ENCODE results near the gene SORL1.
A peak's percentile ranks its signal among the peaks of the same experiment; 100 is the strongest.

Gene SORL1

GRCh38 chr11:121538054-121538453 lies 85.9 kb downstream of the SORL1 start:
- peaks cover 37% of the 10 kb centered on the region for H3K36me3 ChIP-seq (ENCODE audit: insufficient read depth, low read length)
- TF ChIP-seq, protein P1, sequence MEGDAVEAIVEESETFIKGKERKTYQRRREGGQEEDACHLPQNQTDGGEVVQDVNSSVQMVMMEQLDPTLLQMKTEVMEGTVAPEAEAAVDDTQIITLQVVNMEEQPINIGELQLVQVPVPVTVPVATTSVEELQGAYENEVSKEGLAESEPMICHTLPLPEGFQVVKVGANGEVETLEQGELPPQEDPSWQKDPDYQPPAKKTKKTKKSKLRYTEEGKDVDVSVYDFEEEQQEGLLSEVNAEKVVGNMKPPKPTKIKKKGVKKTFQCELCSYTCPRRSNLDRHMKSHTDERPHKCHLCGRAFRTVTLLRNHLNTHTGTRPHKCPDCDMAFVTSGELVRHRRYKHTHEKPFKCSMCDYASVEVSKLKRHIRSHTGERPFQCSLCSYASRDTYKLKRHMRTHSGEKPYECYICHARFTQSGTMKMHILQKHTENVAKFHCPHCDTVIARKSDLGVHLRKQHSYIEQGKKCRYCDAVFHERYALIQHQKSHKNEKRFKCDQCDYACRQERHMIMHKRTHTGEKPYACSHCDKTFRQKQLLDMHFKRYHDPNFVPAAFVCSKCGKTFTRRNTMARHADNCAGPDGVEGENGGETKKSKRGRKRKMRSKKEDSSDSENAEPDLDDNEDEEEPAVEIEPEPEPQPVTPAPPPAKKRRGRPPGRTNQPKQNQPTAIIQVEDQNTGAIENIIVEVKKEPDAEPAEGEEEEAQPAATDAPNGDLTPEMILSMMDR (IDR thresholded peaks at IDR 0.05; ENCODE audit: borderline replicate concordance, extremely low read depth, low read length, poor library complexity, severe bottlenecking) = no peak
- no peak for TF ChIP-seq EZH2 (IDR thresholded peaks at IDR 0.05; ENCODE audit: borderline replicate concordance, low read depth, low read length, severe bottlenecking)
- no peak for DNase-seq
- H3K9me3 ChIP-seq (ENCODE audit: insufficient read depth, low read length, severe bottlenecking) = no peaks in the 10 kb centered on the region
- no peak overlapping the region for H3K9ac ChIP-seq (ENCODE audit: low read depth, low read length)
- no peak overlapping the region for H2AFZ ChIP-seq (ENCODE audit: low read depth, low read length)
- peak overlapping the region; percentile 18; the same call in 1 of the 2 replicates for H3K27ac ChIP-seq (ENCODE audit: low read length)
- H3K4me3 ChIP-seq (ENCODE audit: low read depth in 1 of 2, low read length in 2 of 2) = no peak overlapping the region
- H3K4me1 ChIP-seq (ENCODE audit: insufficient read depth, low read length) = peaks cover 33% of the 10 kb centered on the region
- ATAC-seq (ENCODE audit: insufficient read depth, low read depth) = no peak
- no peak overlapping the region for H3K4me2 ChIP-seq (ENCODE audit: insufficient read depth, low read length)
- no peaks in the 10 kb centered on the region for H3K79me2 ChIP-seq (ENCODE audit: insufficient read depth, low read length)
- H3K27me3 ChIP-seq (ENCODE audit: insufficient read depth, low read length, poor library complexity) = no peaks in the 10 kb centered on the region
- no peaks in the 10 kb centered on the region for H4K20me1 ChIP-seq (ENCODE audit: insufficient read depth, low read length)

DNA sequence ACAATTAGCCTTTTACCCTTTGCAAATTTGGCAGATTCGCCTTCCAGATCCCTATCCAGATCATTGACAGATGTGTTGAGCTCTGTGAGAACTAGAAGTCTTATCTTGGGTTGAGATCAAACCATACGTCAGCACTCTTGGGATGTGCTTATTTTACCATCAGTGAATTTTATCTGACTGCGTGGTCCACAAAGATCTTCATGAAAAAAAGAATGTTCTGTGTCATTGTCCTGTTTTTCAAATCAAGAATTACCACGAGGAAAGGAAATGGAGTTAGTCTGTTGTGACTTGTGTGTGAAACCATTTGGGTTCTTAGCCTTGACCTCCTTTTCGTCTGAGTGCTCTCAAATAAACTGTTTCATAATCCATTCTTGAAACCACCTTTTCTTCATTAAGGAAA lies 86.9 kb downstream of the SORL1 start:
- no peak overlapping the region for H3K9ac ChIP-seq (ENCODE audit: low read depth, low read length)

GRCh38 chr11:121540627-121541026 lies 88.5 kb downstream of the SORL1 start:
- H3K79me2 ChIP-seq (ENCODE audit: insufficient read depth, low read length) = no peaks in the 10 kb centered on the region
- no peak for TF ChIP-seq EZH2 (IDR thresholded peaks at IDR 0.05; ENCODE audit: borderline replicate concordance, low read depth, low read length, severe bottlenecking)
- TF ChIP-seq, protein P1 (IDR thresholded peaks at IDR 0.05; ENCODE audit: borderline replicate concordance, extremely low read depth, low read length, poor library complexity, severe bottlenecking) = no peak
- ATAC-seq (ENCODE audit: insufficient read depth, low read depth) (no peak), DNase-seq (no peak)
- H3K4me1 ChIP-seq (ENCODE audit: insufficient read depth, low read length) = peaks cover 40% of the 10 kb centered on the region
- H3K4me3 ChIP-seq (ENCODE audit: low read depth in 1 of 2, low read length in 2 of 2) = no peak overlapping the region
- no peaks in the 10 kb centered on the region for H3K27me3 ChIP-seq (ENCODE audit: insufficient read depth, low read length, poor library complexity)
- no peak overlapping the region for H2AFZ ChIP-seq (ENCODE audit: low read depth, low read length)
- no peaks in the 10 kb centered on the region for H4K20me1 ChIP-seq (ENCODE audit: insufficient read depth, low read length)
- H3K9me3 ChIP-seq (ENCODE audit: insufficient read depth, low read length, severe bottlenecking) = no peaks in the 10 kb centered on the region
- no peak overlapping the region for H3K27ac ChIP-seq (ENCODE audit: low read length)
- H3K9ac ChIP-seq (ENCODE audit: low read depth, low read length) = no peak overlapping the region
- no peak overlapping the region for H3K4me2 ChIP-seq (ENCODE audit: insufficient read depth, low read length)
- H3K36me3 ChIP-seq (ENCODE audit: insufficient read depth, low read length) = peaks cover 44% of the 10 kb centered on the region

More for the DNA sequence above, 86.9 kb downstream of the SORL1 start:
- 0 out of 2 replicates have a peak overlapping the region, but pooled peaks have one; percentile 5 for H3K4me2 ChIP-seq (ENCODE audit: insufficient read depth, low read length)
- H3K27ac ChIP-seq (ENCODE audit: low read length) = peak overlapping the region; percentile 40
- no peaks in the 10 kb centered on the region for H4K20me1 ChIP-seq (ENCODE audit: insufficient read depth, low read length)
- no peak for TF ChIP-seq EZH2 (IDR thresholded peaks at IDR 0.05; ENCODE audit: borderline replicate concordance, low read depth, low read length, severe bottlenecking)
- TF ChIP-seq, protein P1 (IDR thresholded peaks at IDR 0.05; ENCODE audit: borderline replicate concordance, extremely low read depth, low read length, poor library complexity, severe bottlenecking) = no peak
- no peaks in the 10 kb centered on the region for H3K27me3 ChIP-seq (ENCODE audit: insufficient read depth, low read length, poor library complexity)
- no peak overlapping the region for H2AFZ ChIP-seq (ENCODE audit: low read depth, low read length)
- no peaks in the 10 kb centered on the region for H3K9me3 ChIP-seq (ENCODE audit: insufficient read depth, low read length, severe bottlenecking)
- ATAC-seq (ENCODE audit: insufficient read depth, low read depth) (peak; percentile 65; the same call in 2 of the 3 replicates), DNase-seq (no peak)
- H3K79me2 ChIP-seq (ENCODE audit: insufficient read depth, low read length) = no peaks in the 10 kb centered on the region
- peaks cover 25% of the 10 kb centered on the region for H3K4me1 ChIP-seq (ENCODE audit: insufficient read depth, low read length)
- H3K36me3 ChIP-seq (ENCODE audit: insufficient read depth, low read length) = peaks cover 42% of the 10 kb centered on the region
- no peak overlapping the region for H3K4me3 ChIP-seq (ENCODE audit: low read depth in 1 of 2, low read length in 2 of 2)
